K562 treated with DMSO at 1 percent for 4 hours (cell line): ENCODE results near the gene MS4A2. TPM values are rescaled to one million over a fixed set of nuclear protein-coding genes. Genes with fewer than 3 reads are reported as not detected.

Experiments used
- total RNA-seq: library from RNA; unstranded; fragments of 300-600 nt; gene quantifications from 2 replicates; pipeline ENCODE4 v1.2.3, GENCODE V29; 2022; ENCODE audit not compliant: insufficient read depth

Gene MS4A2
- total RNA-seq: 6.0 and 10.1 TPM in 2 replicates

DNA sequence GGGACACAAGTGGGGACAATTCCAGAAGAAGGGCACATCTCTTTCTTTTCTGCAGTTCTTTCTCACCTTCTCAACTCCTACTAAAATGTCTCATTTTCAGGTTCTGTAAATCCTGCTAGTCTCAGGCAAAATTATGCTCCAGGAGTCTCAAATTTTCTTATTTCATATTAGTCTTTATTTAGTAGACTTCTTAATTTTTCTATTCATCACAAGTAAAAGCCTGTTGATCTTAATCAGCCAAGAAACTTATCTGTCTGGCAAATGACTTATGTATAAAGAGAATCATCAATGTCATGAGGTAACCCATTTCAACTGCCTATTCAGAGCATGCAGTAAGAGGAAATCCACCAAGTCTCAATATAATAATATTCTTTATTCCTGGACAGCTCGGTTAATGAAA, at the start of gene MS4A2:
Gene MS4A2, plus strand, starts transcription at position 301 of the 400 bp plus-strand sequence. CDS start 102 bp downstream, outside the sequence.

GRCh38 chr11:60040109-60040508, 48.4 kb upstream of the MS4A2 start, which contains the start of gene OOSP2:
Gene OOSP2 (plus strand): TSS chr11:60040409. CDS start chr11:60040460, 51 bp downstream.

GRCh38 chr11:60056349-60056969, 32.0 kb upstream of the MS4A2 start, which contains the start of gene MS4A3:
Gene MS4A3 (plus strand): TSS chr11:60056665. CDS start chr11:60061161, 4,496 bp downstream.

Other genes starting within 250 kb of the MS4A2 start
- not detected in 2 replicates for gene CBLIF, start 243.2 kb upstream of the MS4A2 start, total RNA-seq
- gene TCN1, start 222.2 kb upstream of the MS4A2 start, total RNA-seq: 168 and 228 TPM in 2 replicates
- not detected in 2 replicates for gene OOSP3, start 209.9 kb upstream of the MS4A2 start, total RNA-seq
- 1.3 TPM in 1 of 2 replicates, not detected in the other for gene OOSP1, start 150.2 kb upstream of the MS4A2 start, total RNA-seq
- not detected in 2 replicates for gene OOSP4A, start 124.6 kb upstream of the MS4A2 start, total RNA-seq
- not detected in 2 replicates for gene OOSP4B, start 71.5 kb upstream of the MS4A2 start, total RNA-seq
- not detected in 2 replicates for gene OOSP2, start 48.3 kb upstream of the MS4A2 start, total RNA-seq
- gene MS4A3, start 32.0 kb upstream of the MS4A2 start, total RNA-seq: 119 and 133 TPM in 2 replicates
- gene MS4A6A, start 94.4 kb downstream of the MS4A2 start, total RNA-seq: 0.86 and 3.4 TPM in 2 replicates
- gene MS4A4E, start 154.5 kb downstream of the MS4A2 start, total RNA-seq: 1.4 TPM in 1 of 2 replicates, not detected in the other
- gene MS4A4A, start 192.0 kb downstream of the MS4A2 start, total RNA-seq: 0.81 TPM in 1 of 2 replicates, not detected in the other
- gene MS4A6E, start 238.6 kb downstream of the MS4A2 start, total RNA-seq: not detected in 2 replicates